Astrocyte (in vitro differentiated cells and primary cell): Measurements from ENCODE around the gene SYDE2. TPM values are rescaled to one million over a fixed set of nuclear protein-coding genes. Genes with fewer than 3 reads are reported as not detected.
A peak's percentile ranks its signal among the peaks of the same experiment; 100 is the strongest.

Experiments used
- DNase-seq: peaks from one replicate; pipeline ENCODE4 v3.0.0-alpha.2; 2010; ENCODE audit warnings: low read depth
- FAIRE-seq: peaks from 2 replicates; lab custom pipeline; 2011; peaks lifted over from hg19 to GRCh38; lab: Jason Lieb, UNC
- H2AFZ ChIP-seq: 2 replicates; pipeline ENCODE4 v1.6.0; 2012; ENCODE audit warnings: low read depth, low read length, inconsistent platforms
- H3K27ac ChIP-seq: 2 replicates; pipeline ENCODE4 v1.5.1; 2011; ENCODE audit warnings: low read depth, low read length, inconsistent platforms
- H3K27me3 ChIP-seq: 2 replicates; pipeline ENCODE4 v1.6.0; 2011; ENCODE audit warnings: low read length, inconsistent platforms; ENCODE audit not compliant: insufficient read depth
- H3K36me3 ChIP-seq: 2 replicates; pipeline ENCODE4 v1.5.1; 2011; ENCODE audit warnings: low read length, inconsistent platforms; ENCODE audit not compliant: insufficient read depth
- H3K4me1 ChIP-seq: 2 replicates; pipeline ENCODE4 v1.5.1; 2011; ENCODE audit warnings: low read length, inconsistent platforms; ENCODE audit not compliant: insufficient read depth
- H3K4me2 ChIP-seq: 2 replicates; pipeline ENCODE4 v1.6.0; 2012; ENCODE audit warnings: low read length, inconsistent platforms
- H3K4me3 ChIP-seq: 2 replicates; pipeline ENCODE4 v1.5.1; 2011; ENCODE audit warnings: low read depth, mild to moderate bottlenecking, low read length, inconsistent platforms; ENCODE audit not compliant: insufficient read depth
- H3K79me2 ChIP-seq: 2 replicates; pipeline ENCODE4 v1.6.0; 2012; ENCODE audit warnings: mild to moderate bottlenecking, low read length, inconsistent platforms; ENCODE audit not compliant: insufficient read depth
- H3K9ac ChIP-seq: 2 replicates; pipeline ENCODE4 v1.6.0; 2012; ENCODE audit warnings: mild to moderate bottlenecking, low read length, inconsistent platforms
- H3K9me3 ChIP-seq: 2 replicates; pipeline ENCODE4 v1.5.1; 2012; ENCODE audit warnings: low read depth, mild to moderate bottlenecking, low read length, inconsistent platforms; ENCODE audit not compliant: insufficient read depth
- H4K20me1 ChIP-seq: 2 replicates; pipeline ENCODE4 v1.6.0; 2012; ENCODE audit warnings: low read length, inconsistent platforms; ENCODE audit not compliant: insufficient read depth
- H3K27ac Mint-ChIP-seq: one replicate; pipeline ENCODE4 v1.8.0; 2021; ENCODE audit warnings: mild to moderate bottlenecking, mixed read lengths; ENCODE audit not compliant: unreplicated experiment
- H3K27me3 Mint-ChIP-seq: one replicate; pipeline ENCODE4 v1.8.0; 2021; ENCODE audit warnings: low read depth, mixed read lengths; ENCODE audit not compliant: unreplicated experiment
- H3K36me3 Mint-ChIP-seq: one replicate; pipeline ENCODE4 v1.8.0; 2021; ENCODE audit warnings: low read depth, mixed read lengths; ENCODE audit not compliant: unreplicated experiment
- H3K4me1 Mint-ChIP-seq: one replicate; pipeline ENCODE4 v1.8.0; 2021; ENCODE audit warnings: low read depth, mixed read lengths; ENCODE audit not compliant: unreplicated experiment
- H3K4me3 Mint-ChIP-seq: one replicate; pipeline ENCODE4 v1.8.0; 2021; ENCODE audit warnings: mild to moderate bottlenecking, moderate library complexity, mixed read lengths; ENCODE audit not compliant: unreplicated experiment
- H3K9me3 Mint-ChIP-seq: one replicate; pipeline ENCODE4 v1.8.0; 2021; ENCODE audit warnings: mild to moderate bottlenecking, mixed read lengths; ENCODE audit not compliant: unreplicated experiment
- EZH2 ChIP-seq: IDR thresholded peaks from 2 replicates; pipeline ENCODE4 v1.6.1; 2012; ENCODE audit warnings: mild to moderate bottlenecking, low read length, inconsistent platforms; ENCODE audit not compliant: insufficient read depth
- total RNA-seq: library from RNA; stranded (reverse); gene quantifications from 2 replicates; pipeline ENCODE4 v1.2.1, GENCODE V29; 2021
- TF ChIP-seq, protein P1 (sequence below): IDR thresholded peaks from 2 replicates; pipeline ENCODE4 v1.5.1; 2011; ENCODE audit warnings: low read depth, mild to moderate bottlenecking, inconsistent platforms, low read length, moderate library complexity; ENCODE audit not compliant: insufficient read depth

Gene SYDE2
- total RNA-seq, 1 donor from 2014 or later: 9.9 TPM

DNA sequence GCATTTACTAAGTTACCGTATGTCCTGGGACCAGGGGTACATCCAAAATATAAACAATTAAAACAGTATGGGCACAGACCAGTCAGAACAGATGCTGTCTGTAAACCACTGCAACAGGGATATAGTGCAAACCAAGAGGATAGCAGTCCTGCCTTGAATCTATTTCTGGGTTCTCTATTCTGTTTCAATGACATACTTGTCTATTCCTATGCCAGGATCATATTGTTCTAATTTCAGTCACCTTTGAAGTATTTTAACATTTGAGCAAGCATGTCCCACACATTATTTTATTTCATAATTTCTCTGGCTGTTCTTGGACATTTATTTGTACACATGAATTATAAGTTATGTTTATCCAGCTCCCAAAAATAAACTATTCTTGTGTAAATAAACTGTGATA lies 28.2 kb upstream of the SYDE2 start:
- no peak for FAIRE-seq
- H3K4me3 Mint-ChIP-seq: no peak overlapping the region
- no peaks in the 10 kb centered on the region for H3K36me3 Mint-ChIP-seq

DNA sequence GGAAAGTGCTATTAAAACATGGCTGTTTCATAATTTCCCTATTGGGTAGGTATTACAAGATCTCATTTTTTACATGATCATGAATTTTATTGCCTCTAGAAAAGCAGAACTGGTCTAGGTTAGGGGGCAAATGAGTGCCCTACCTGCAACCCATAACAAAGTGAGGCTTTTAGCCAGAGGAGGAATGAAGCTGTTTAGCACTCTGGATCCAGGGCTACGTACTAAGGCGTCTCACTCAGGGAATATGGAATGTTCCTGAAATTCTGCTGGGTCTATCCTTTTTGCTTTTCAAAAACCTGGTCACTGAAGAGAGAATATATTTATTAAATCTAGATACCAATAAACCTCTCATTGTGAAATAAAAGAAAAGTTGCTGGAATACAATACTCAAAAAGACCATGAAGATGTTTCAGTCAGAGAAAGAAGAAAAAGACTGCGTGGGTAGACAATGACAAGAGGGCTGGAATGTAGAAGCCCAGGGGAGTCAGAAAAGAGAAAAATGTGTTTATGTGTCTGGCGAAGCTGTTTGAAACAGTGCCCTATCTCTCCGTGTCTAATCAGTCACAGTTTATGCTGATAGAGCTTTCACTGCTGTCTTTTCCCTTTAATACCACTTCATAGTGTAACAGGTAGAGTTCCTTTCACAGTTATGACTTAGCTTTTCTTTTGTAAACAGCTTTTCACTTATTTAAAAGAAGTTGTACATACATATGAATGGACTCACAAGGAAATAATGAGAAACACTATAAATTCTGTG lies 25.0 kb upstream of the SYDE2 start:
- Histone ChIP-seq H3K4me1 (no peaks in the 10 kb centered on the region), H3K9me3 (no peaks in the 10 kb centered on the region), H3K36me3 (no peaks in the 10 kb centered on the region), H3K4me3 (no peak overlapping the region), H4K20me1 (no peaks in the 10 kb centered on the region), H3K27me3 (peaks cover 2% of the 10 kb centered on the region), H3K4me2 (no peak overlapping the region), H3K27ac (no peak overlapping the region), H3K79me2 (no peaks in the 10 kb centered on the region), H2AFZ (peak overlapping the region; percentile 11), H3K9ac (no peak overlapping the region)
- FAIRE-seq: no peak
- H3K9me3 Mint-ChIP-seq: no peaks in the 10 kb centered on the region
- peak overlapping the region; percentile 21 for H3K4me3 Mint-ChIP-seq
- H3K27ac Mint-ChIP-seq: peak overlapping the region; percentile 55
- H3K4me1 Mint-ChIP-seq: peaks cover 13% of the 10 kb centered on the region
- H3K27me3 Mint-ChIP-seq: no peaks in the 10 kb centered on the region
- TF ChIP-seq, protein P1, sequence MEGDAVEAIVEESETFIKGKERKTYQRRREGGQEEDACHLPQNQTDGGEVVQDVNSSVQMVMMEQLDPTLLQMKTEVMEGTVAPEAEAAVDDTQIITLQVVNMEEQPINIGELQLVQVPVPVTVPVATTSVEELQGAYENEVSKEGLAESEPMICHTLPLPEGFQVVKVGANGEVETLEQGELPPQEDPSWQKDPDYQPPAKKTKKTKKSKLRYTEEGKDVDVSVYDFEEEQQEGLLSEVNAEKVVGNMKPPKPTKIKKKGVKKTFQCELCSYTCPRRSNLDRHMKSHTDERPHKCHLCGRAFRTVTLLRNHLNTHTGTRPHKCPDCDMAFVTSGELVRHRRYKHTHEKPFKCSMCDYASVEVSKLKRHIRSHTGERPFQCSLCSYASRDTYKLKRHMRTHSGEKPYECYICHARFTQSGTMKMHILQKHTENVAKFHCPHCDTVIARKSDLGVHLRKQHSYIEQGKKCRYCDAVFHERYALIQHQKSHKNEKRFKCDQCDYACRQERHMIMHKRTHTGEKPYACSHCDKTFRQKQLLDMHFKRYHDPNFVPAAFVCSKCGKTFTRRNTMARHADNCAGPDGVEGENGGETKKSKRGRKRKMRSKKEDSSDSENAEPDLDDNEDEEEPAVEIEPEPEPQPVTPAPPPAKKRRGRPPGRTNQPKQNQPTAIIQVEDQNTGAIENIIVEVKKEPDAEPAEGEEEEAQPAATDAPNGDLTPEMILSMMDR: no peak
- no peak for TF ChIP-seq EZH2
- H3K36me3 Mint-ChIP-seq: no peaks in the 10 kb centered on the region
- no peak for DNase-seq

More for the DNA sequence above, 28.2 kb upstream of the SYDE2 start:
- no peaks in the 10 kb centered on the region for H3K9me3 Mint-ChIP-seq
- no peak for DNase-seq
- no peak overlapping the region for H3K9ac ChIP-seq
- H3K36me3 ChIP-seq: no peaks in the 10 kb centered on the region
- no peak overlapping the region for H3K27ac Mint-ChIP-seq
- H3K27me3 Mint-ChIP-seq: peaks cover 7% of the 10 kb centered on the region
- no peak overlapping the region for H3K27ac ChIP-seq
- no peak for TF ChIP-seq EZH2
- TF ChIP-seq, protein P1: no peak
- no peaks in the 10 kb centered on the region for H3K79me2 ChIP-seq
- H3K4me1 Mint-ChIP-seq: peaks cover 13% of the 10 kb centered on the region
- H3K9me3 ChIP-seq: no peaks in the 10 kb centered on the region
- H3K27me3 ChIP-seq: no peaks in the 10 kb centered on the region
- H3K4me2 ChIP-seq: no peak overlapping the region
- H3K4me1 ChIP-seq: no peaks in the 10 kb centered on the region
- no peak overlapping the region for H2AFZ ChIP-seq
- H4K20me1 ChIP-seq: no peaks in the 10 kb centered on the region
- no peak overlapping the region for H3K4me3 ChIP-seq
